ENCODE results near the gene OR2Z1. TPM values are rescaled to one million over a fixed set of nuclear protein-coding genes. Genes with fewer than 3 reads are reported as not detected.

OR2Z1 gene, protein sequence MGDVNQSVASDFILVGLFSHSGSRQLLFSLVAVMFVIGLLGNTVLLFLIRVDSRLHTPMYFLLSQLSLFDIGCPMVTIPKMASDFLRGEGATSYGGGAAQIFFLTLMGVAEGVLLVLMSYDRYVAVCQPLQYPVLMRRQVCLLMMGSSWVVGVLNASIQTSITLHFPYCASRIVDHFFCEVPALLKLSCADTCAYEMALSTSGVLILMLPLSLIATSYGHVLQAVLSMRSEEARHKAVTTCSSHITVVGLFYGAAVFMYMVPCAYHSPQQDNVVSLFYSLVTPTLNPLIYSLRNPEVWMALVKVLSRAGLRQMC
- total RNA-seq (not detected), polyA plus RNA-seq (not detected)
- long read RNA-seq, donor 1 = 0 reads
- long read RNA-seq, donor 2 = 0 reads
- long read RNA-seq, donor 3 = 0 reads
- long read RNA-seq, donor 4 = 0 reads
- long read RNA-seq, donor 5, partial matches to known transcripts = 0 of 1 reads
- long read RNA-seq, donor 5, other reads (novel, unspliced or antisense) = 0 of 1 reads
- long read RNA-seq, donor 6 = 0 reads
- long read RNA-seq, donor 7 = 0 reads
- long read RNA-seq, donor 8 = 0 reads
- long read RNA-seq, donor 9 = 0 reads
- long read RNA-seq, donor 10 = 0 reads

DNA sequence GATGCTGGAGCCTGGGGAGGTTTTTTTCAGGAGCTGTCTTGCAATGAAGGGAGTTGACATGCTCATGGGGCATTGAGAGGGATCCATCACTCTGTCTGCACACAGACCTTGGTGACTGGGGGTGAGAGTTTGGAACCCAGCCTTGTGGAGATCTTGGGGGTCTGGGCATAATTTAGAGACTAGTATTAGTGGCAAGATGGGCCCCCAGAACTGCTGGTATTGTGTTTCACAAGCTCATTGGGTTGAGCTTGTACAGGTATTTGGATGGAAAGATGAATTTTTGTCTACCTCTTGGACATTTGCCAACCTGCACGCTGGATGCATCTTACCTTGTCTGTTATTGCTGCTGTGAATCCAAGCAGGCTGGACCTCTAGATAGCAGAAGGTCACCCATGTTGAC is at the start of gene OR2Z1:
OR2Z1 (plus strand) TSS at position 301 of the 400 bp plus-strand sequence. CDS start 9,395 bp downstream, outside the sequence.
- no peaks in the 10 kb centered on the region for H3K4me1 ChIP-seq
- peaks cover 0 to 10% (median 4%) of the 10 kb centered on the region in 4 donors for H3K9me3 ChIP-seq
- no peak for TF ChIP-seq POLR2A (IDR thresholded peaks at IDR 0.05)
- TF ChIP-seq, protein P1, sequence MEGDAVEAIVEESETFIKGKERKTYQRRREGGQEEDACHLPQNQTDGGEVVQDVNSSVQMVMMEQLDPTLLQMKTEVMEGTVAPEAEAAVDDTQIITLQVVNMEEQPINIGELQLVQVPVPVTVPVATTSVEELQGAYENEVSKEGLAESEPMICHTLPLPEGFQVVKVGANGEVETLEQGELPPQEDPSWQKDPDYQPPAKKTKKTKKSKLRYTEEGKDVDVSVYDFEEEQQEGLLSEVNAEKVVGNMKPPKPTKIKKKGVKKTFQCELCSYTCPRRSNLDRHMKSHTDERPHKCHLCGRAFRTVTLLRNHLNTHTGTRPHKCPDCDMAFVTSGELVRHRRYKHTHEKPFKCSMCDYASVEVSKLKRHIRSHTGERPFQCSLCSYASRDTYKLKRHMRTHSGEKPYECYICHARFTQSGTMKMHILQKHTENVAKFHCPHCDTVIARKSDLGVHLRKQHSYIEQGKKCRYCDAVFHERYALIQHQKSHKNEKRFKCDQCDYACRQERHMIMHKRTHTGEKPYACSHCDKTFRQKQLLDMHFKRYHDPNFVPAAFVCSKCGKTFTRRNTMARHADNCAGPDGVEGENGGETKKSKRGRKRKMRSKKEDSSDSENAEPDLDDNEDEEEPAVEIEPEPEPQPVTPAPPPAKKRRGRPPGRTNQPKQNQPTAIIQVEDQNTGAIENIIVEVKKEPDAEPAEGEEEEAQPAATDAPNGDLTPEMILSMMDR (IDR thresholded peaks at IDR 0.05) = no peak
- TF ChIP-seq EP300 (IDR thresholded peaks at IDR 0.05) = no peak
- no peak for TF ChIP-seq POLR2AphosphoS5 (IDR thresholded peaks at IDR 0.05)
- no peaks in the 10 kb centered on the region for H3K36me3 ChIP-seq
- H3K4me3 ChIP-seq = no peak within 1 kb of the TSS
- WGBS, 5 donors = 46 to 77% (median 56%) methylated on average over 1 of the region's 1 CpG
- no peak within 1 kb of the TSS for H3K27ac ChIP-seq
- intact Hi-C loops (cut with DNase I; ENCODE audit: low total_unique reads) = no loop called here
- no peak for DNase-seq
- peaks cover 0 to 28% (median 0%) of the 10 kb centered on the region in 3 donors for H3K27me3 ChIP-seq

- no peak for DNase-seq
- intact Hi-C loops (cut with DNase I; ENCODE audit: low total_unique reads) = no loop called here
- Histone ChIP-seq H3K36me3 (no peaks in the 10 kb centered on the region), H3K9me3 (peaks cover 0 to 6% (median 0%) of the 10 kb centered on the region in 4 donors), H3K4me3 (no peak overlapping the region), H3K27ac (no peak overlapping the region), H3K4me1 (no peaks in the 10 kb centered on the region), H3K27me3 (peaks cover 0 to 11% (median 0%) of the 10 kb centered on the region in 3 donors)
- no peak for TF ChIP-seq EP300 (IDR thresholded peaks at IDR 0.05)
- TF ChIP-seq POLR2AphosphoS5 (IDR thresholded peaks at IDR 0.05) = no peak
- WGBS, 5 donors = 67 to 100% (median 77%) methylated on average over 1 to 6 of the region's 6 CpGs
Measured at GRCh38 chr19:8673276-8673891, 48.0 kb upstream of the OR2Z1 start.

- H3K9me3 ChIP-seq = no peaks in the 10 kb centered on the region
- WGBS, 5 donors = 70 to 85% (median 82%) methylated on average over 3 of the region's 3 CpGs
Measured at GRCh38 chr19:8675066-8675465, 46.4 kb upstream of the OR2Z1 start.

GRCh38 chr19:8678244-8678807 is 43.1 kb upstream of the OR2Z1 start:
- no peak overlapping the region for H3K27ac ChIP-seq
- H3K36me3 ChIP-seq = no peaks in the 10 kb centered on the region
- H3K4me3 ChIP-seq = no peak overlapping the region
- H3K4me1 ChIP-seq = no peaks in the 10 kb centered on the region
- intact Hi-C loops (cut with DNase I; ENCODE audit: low total_unique reads) = no loop called here
- no peak for DNase-seq
- H3K27me3 ChIP-seq = peaks cover 0 to 8% (median 0%) of the 10 kb centered on the region in 3 donors
- H3K9me3 ChIP-seq = peaks cover 0 to 12% (median 9%) of the 10 kb centered on the region in 4 donors
- TF ChIP-seq POLR2A (IDR thresholded peaks at IDR 0.05) (no peak), EP300 (IDR thresholded peaks at IDR 0.05) (no peak), POLR2AphosphoS5 (IDR thresholded peaks at IDR 0.05) (no peak)
- TF ChIP-seq, protein P1 (IDR thresholded peaks at IDR 0.05) = no peak

More at GRCh38 chr19:8675066-8675465, 46.4 kb upstream of the OR2Z1 start:
- H3K27ac ChIP-seq = no peak overlapping the region
- H3K4me3 ChIP-seq = no peak overlapping the region
- H3K36me3 ChIP-seq = no peaks in the 10 kb centered on the region
- TF ChIP-seq POLR2AphosphoS5 (IDR thresholded peaks at IDR 0.05) = no peak
- TF ChIP-seq, protein P1 (IDR thresholded peaks at IDR 0.05) = no peak
- no peak for TF ChIP-seq EP300 (IDR thresholded peaks at IDR 0.05)
- TF ChIP-seq POLR2A (IDR thresholded peaks at IDR 0.05) = no peak
- H3K4me1 ChIP-seq = no peaks in the 10 kb centered on the region
- intact Hi-C loops (cut with DNase I; ENCODE audit: low total_unique reads) = no loop called here
- DNase-seq = no peak
- peaks cover 0 to 15% (median 0%) of the 10 kb centered on the region in 3 donors for H3K27me3 ChIP-seq

Data from stomach (tissue), 19 donors.